ENCODE results near the gene FAM72C.
"Not testable (repeated sequence)": the region's sequence is repeated elsewhere in the genome, so short reads cannot be mapped to it uniquely, and the experiment has no call there.

DNA sequence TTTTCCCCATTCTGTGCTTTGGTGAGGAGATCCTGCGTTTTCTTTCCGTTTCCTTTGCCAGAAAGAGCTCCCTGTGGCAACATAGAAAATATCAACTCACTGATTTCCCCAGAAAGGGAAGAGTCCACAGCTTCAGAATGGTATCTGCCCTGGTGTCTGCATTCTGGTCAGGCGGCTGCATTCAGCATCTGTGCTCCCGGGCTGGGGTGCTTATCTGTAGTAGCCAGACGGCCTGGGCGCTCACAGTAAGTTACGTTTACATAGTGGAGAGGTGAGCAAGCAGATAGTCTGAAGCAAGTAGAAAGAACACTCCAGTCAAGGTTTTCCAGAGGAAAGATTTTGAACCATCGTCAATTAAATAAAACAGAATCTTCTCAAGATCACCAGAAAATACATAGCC lies 29.3 kb upstream of the FAM72C start:
- not testable (repeated sequence) for TF ChIP-seq POLR2A, POLR2AphosphoS5 (IDR thresholded peaks at IDR 0.05)
- TF ChIP-seq, protein P1, sequence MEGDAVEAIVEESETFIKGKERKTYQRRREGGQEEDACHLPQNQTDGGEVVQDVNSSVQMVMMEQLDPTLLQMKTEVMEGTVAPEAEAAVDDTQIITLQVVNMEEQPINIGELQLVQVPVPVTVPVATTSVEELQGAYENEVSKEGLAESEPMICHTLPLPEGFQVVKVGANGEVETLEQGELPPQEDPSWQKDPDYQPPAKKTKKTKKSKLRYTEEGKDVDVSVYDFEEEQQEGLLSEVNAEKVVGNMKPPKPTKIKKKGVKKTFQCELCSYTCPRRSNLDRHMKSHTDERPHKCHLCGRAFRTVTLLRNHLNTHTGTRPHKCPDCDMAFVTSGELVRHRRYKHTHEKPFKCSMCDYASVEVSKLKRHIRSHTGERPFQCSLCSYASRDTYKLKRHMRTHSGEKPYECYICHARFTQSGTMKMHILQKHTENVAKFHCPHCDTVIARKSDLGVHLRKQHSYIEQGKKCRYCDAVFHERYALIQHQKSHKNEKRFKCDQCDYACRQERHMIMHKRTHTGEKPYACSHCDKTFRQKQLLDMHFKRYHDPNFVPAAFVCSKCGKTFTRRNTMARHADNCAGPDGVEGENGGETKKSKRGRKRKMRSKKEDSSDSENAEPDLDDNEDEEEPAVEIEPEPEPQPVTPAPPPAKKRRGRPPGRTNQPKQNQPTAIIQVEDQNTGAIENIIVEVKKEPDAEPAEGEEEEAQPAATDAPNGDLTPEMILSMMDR (IDR thresholded peaks at IDR 0.05) = not testable (repeated sequence)

Measured in prostate gland (tissue), 2 donors.